Neural progenitor cell (in vitro differentiated cells): ENCODE measurements around the gene POU2AF1.

Source experiments
- EZH2 ChIP-seq: fragments of 200-600 bp; sonication (generic); IDR thresholded peaks from 2 replicates; pipeline ENCODE4 v1.6.1; 2017; ENCODE audit warnings: antibody characterized with exemption, mild to moderate bottlenecking, moderate library complexity
- EZH2phosphoT487 ChIP-seq: fragments of 200-600 bp; sonication (generic); IDR thresholded peaks from 2 replicates; pipeline ENCODE4 v1.6.1; 2017; ENCODE audit warnings: antibody characterized with exemption
- TF ChIP-seq, protein P1 (sequence below): fragments of 200-600 bp; sonication (generic); IDR thresholded peaks from 2 replicates; pipeline ENCODE4 v1.5.1; 2017; ENCODE audit warnings: antibody characterized with exemption, mild to moderate bottlenecking

DNA sequence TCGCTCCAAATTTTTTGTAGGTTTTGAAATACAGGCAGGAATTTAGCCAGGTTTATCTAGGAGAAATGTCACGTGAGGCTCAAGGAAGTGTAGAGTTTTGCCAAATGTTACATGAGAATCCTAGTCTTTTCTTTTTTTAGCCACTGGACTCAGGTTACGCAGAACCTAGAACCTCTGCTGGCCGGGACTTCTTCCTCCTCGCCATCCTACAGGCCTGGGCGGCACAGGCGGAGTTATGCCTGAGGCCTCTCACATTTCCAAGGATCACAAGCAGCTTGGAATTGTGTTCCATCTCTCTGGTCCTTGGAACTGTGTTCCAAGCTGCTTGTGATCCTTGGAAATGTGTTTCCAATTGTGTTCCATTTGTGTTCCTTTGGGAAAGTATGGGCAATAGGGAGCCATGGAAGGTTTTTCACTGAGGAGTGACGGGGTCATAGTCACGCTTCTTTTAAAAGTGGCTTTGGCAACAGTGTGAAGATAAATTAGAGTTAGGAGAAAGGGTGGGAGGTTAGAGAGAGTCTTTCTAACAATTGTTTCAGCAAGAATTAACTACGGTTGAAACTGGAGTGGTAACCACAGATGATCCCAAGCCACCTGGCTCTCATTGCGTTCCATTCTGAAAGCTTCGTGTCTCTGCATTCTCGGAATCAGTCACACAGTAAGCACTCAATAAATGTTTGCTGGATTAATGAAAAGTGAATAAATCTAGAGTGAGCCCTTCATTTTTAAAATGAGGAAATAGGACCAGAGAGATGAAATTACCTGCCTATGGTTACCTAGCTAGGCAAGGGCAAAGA lies 12.5 kb upstream of the POU2AF1 start:
- TF ChIP-seq EZH2 (no peak), EZH2phosphoT487 (no peak)
- TF ChIP-seq, protein P1, sequence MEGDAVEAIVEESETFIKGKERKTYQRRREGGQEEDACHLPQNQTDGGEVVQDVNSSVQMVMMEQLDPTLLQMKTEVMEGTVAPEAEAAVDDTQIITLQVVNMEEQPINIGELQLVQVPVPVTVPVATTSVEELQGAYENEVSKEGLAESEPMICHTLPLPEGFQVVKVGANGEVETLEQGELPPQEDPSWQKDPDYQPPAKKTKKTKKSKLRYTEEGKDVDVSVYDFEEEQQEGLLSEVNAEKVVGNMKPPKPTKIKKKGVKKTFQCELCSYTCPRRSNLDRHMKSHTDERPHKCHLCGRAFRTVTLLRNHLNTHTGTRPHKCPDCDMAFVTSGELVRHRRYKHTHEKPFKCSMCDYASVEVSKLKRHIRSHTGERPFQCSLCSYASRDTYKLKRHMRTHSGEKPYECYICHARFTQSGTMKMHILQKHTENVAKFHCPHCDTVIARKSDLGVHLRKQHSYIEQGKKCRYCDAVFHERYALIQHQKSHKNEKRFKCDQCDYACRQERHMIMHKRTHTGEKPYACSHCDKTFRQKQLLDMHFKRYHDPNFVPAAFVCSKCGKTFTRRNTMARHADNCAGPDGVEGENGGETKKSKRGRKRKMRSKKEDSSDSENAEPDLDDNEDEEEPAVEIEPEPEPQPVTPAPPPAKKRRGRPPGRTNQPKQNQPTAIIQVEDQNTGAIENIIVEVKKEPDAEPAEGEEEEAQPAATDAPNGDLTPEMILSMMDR: no peak
